HG03175 (cell line): Measurements from ENCODE around the gene TRIL.

Experiments used
- ATAC-seq: cut with Tn5 transposase; IDR thresholded peaks from one replicate; pipeline ENCODE4 v1.9.1; 2021; ENCODE audit warnings: mild to moderate bottlenecking, moderate library complexity; ENCODE audit not compliant: unreplicated experiment

The TRIL gene

GRCh38 chr7:28984217-28984616 lies 26.1 kb upstream of the TRIL start:
- no peak for ATAC-seq

GRCh38 chr7:28983396-28984190 lies 25.5 kb upstream of the TRIL start:
- ATAC-seq, result no peak

- ATAC-seq, result no peak
Observed at GRCh38 chr7:28981161-28981465, 23.0 kb upstream of the TRIL start.

GRCh38 chr7:28980451-28981160 lies 22.5 kb upstream of the TRIL start:
- ATAC-seq, result no peak

GRCh38 chr7:28979776-28980175 lies 21.6 kb upstream of the TRIL start:
- ATAC-seq, result no peak

- ATAC-seq, result no peak
Observed at GRCh38 chr7:28977881-28978280, 19.8 kb upstream of the TRIL start.

- no peak for ATAC-seq
Observed at GRCh38 chr7:28976022-28976421, 17.9 kb upstream of the TRIL start.

GRCh38 chr7:28973591-28973990 lies 15.5 kb upstream of the TRIL start:
- ATAC-seq, result no peak

- ATAC-seq, result no peak
Observed at GRCh38 chr7:28964056-28964455, 5.9 kb upstream of the TRIL start.

GRCh38 chr7:28961972-28962371 lies 3.8 kb upstream of the TRIL start:
- ATAC-seq, result no peak

GRCh38 chr7:28960071-28960840 lies 2.1 kb upstream of the TRIL start:
- ATAC-seq, result no peak

GRCh38 chr7:28958980-28959347 lies 834 bp upstream of the TRIL start:
- ATAC-seq, result no peak

- ATAC-seq, result no peak
Observed at GRCh38 chr7:28957751-28958234, 337 bp downstream of the TRIL start.

- no peak for ATAC-seq
Observed at GRCh38 chr7:28957064-28957750, 923 bp downstream of the TRIL start.

- ATAC-seq, result no peak
Observed at GRCh38 chr7:28956608-28957063, 1.5 kb downstream of the TRIL start.

- ATAC-seq, result no peak
Observed at GRCh38 chr7:28955718-28956607, 2.2 kb downstream of the TRIL start.

- ATAC-seq, result no peak
Observed at GRCh38 chr7:28955356-28955717, 2.8 kb downstream of the TRIL start.

GRCh38 chr7:28954946-28955345 lies 3.2 kb downstream of the TRIL start:
- ATAC-seq, result no peak

GRCh38 chr7:28954471-28954870 lies 3.7 kb downstream of the TRIL start:
- ATAC-seq, result no peak

GRCh38 chr7:28953633-28954032 lies 4.5 kb downstream of the TRIL start:
- no peak for ATAC-seq
